ENCODE measurements around the gene GOLT1A. TPM values are rescaled to one million over a fixed set of nuclear protein-coding genes. Genes with fewer than 3 reads are reported as not detected.

GOLT1A gene
- total RNA-seq, 1 experiment from 2014 or later, result not detected

DNA sequence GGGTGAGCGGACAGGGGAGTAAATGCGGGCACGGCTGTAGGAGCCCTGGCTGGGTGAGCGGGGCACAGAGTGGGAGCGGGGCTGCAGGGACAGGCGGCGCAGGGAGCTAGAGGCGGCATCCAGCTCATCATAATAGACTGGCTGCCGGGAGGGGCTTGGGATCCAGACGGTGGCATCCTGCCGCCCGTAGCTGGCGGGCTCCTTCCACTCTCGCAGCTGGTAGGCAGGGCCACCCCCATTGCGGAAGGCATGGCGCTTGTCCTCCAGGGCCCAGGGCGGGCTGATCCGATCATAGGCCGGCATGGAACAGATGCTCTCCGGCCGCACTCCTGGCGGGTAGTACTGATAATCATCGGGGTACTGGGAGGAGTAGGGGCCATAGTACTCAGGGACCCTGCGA is 43.7 kb upstream of the GOLT1A start:
- H3K27me3 ChIP-seq (replicated peaks; ENCODE audit: insufficient read depth, low read depth, low read length, poor library complexity), result no peaks in the 10 kb centered on the region
- DNase-seq (ENCODE audit: low spot score), result no peak
- no TSS peak for BruUV-seq (replicated peaks)
- no peak overlapping the region for H3K27ac ChIP-seq (ENCODE audit: low read depth, low read length, poor library complexity, severe bottlenecking)
- H3K36me3 ChIP-seq (ENCODE audit: insufficient read depth, low read length, poor library complexity, severe bottlenecking), result no peaks in the 10 kb centered on the region
- H3K4me3 ChIP-seq (ENCODE audit: low read depth, low read length, poor library complexity, severe bottlenecking), result no peak overlapping the region
- CTCF ChIA-PET, result interaction anchor here (1.0 kb wide), 1 partner anchor 105 kb away, joined by 5 read pairs; no protein-coding TSS in a partner anchor
- intact Hi-C loops (cut with micrococcal nuclease; ENCODE audit: unreplicated experiment), result loop anchor here (5.0 kb wide), 1 partner anchor 105 kb away; no protein-coding TSS in a partner anchor
- TF ChIP-seq, protein P1, sequence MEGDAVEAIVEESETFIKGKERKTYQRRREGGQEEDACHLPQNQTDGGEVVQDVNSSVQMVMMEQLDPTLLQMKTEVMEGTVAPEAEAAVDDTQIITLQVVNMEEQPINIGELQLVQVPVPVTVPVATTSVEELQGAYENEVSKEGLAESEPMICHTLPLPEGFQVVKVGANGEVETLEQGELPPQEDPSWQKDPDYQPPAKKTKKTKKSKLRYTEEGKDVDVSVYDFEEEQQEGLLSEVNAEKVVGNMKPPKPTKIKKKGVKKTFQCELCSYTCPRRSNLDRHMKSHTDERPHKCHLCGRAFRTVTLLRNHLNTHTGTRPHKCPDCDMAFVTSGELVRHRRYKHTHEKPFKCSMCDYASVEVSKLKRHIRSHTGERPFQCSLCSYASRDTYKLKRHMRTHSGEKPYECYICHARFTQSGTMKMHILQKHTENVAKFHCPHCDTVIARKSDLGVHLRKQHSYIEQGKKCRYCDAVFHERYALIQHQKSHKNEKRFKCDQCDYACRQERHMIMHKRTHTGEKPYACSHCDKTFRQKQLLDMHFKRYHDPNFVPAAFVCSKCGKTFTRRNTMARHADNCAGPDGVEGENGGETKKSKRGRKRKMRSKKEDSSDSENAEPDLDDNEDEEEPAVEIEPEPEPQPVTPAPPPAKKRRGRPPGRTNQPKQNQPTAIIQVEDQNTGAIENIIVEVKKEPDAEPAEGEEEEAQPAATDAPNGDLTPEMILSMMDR (conservative IDR thresholded peaks at IDR 0.05; ENCODE audit: low read depth, low read length), result no peak
- no peak for TF ChIP-seq EZH2 (IDR thresholded peaks at IDR 0.05; ENCODE audit: borderline replicate concordance, low read depth, low read length, poor library complexity, severe bottlenecking)
- peaks cover 22% of the 10 kb centered on the region for H3K4me1 ChIP-seq (ENCODE audit: insufficient read depth, low read length, poor library complexity, severe bottlenecking)
- H3K9me3 ChIP-seq (ENCODE audit: low read depth, low read length, poor library complexity, severe bottlenecking), result no peaks in the 10 kb centered on the region
- POLR2A ChIA-PET (ENCODE audit: low non-redundant PET), result no interaction called here

DNA sequence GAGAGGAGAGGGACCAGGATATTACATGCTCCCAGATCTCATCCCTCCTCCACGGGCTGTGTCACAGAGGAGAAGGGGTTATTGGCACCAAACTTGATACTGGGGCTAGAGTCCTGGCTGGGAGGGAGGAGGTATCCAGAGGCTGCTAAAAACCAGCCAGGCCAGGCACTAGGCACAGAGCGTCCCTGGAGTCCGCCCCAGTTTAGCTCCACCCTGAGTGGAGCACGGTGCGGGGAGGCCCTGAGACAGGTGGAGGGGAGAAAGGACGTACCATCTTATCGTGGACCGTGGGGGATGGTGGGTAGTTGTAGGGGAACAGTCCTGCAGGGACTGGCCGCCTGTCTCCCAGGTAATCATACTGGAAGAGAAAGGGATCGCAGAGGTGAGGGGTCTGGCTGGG is 42.7 kb upstream of the GOLT1A start:
- Histone ChIP-seq H3K9me3 (ENCODE audit: low read depth, low read length, poor library complexity, severe bottlenecking) (no peaks in the 10 kb centered on the region), H3K4me1 (ENCODE audit: insufficient read depth, low read length, poor library complexity, severe bottlenecking) (peaks cover 22% of the 10 kb centered on the region), H3K27me3 (replicated peaks; ENCODE audit: insufficient read depth, low read depth, low read length, poor library complexity) (no peaks in the 10 kb centered on the region), H3K4me3 (ENCODE audit: low read depth, low read length, poor library complexity, severe bottlenecking) (no peak overlapping the region), H3K27ac (ENCODE audit: low read depth, low read length, poor library complexity, severe bottlenecking) (no peak overlapping the region), H3K36me3 (ENCODE audit: insufficient read depth, low read length, poor library complexity, severe bottlenecking) (no peaks in the 10 kb centered on the region)
- TF ChIP-seq, protein P1 (conservative IDR thresholded peaks at IDR 0.05; ENCODE audit: low read depth, low read length), result no peak
- no peak for TF ChIP-seq EZH2 (IDR thresholded peaks at IDR 0.05; ENCODE audit: borderline replicate concordance, low read depth, low read length, poor library complexity, severe bottlenecking)
- BruUV-seq (replicated peaks), result no TSS peak
- DNase-seq (ENCODE audit: low spot score), result no peak
- POLR2A ChIA-PET (ENCODE audit: low non-redundant PET), result no interaction called here
- CTCF ChIA-PET, result interaction anchor here (0.6 to 1.0 kb wide), 2 partner anchors 103 to 106 kb away, joined by 3 to 5 read pairs; partner anchors contain the start of gene PLEKHA6
- intact Hi-C loops (cut with micrococcal nuclease; ENCODE audit: unreplicated experiment), result loop anchor here (5.0 kb wide), 1 partner anchor 106 kb away; no protein-coding TSS in a partner anchor

DNA sequence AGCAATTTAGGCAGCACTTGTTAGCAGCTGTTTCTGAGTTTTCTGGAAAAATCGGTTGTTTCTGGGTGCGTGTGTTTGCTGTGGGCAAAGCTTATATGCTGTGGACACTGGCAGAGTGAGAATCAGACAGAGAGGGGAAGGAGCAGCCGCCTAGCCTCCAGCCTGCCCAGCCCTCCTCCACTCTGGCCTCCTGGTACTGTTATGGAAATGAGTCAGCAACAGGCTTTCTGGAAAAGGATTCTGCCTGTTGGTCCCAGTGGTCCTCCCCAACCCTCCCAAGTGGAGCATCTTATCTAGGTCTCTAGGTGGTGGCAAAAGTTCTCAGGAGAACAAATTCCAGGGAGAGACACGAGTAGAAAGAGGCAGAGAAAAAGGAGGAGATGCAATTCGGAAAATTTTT is 42.2 kb upstream of the GOLT1A start:
- ChIA-PET CTCF (interaction anchor here (0.6 kb wide), 1 partner anchor 103 kb away, joined by 3 read pairs; the partner anchor contains the start of gene PLEKHA6), POLR2A (ENCODE audit: low non-redundant PET) (no interaction called here)
- BruUV-seq (replicated peaks), result no TSS peak
- peaks cover 22% of the 10 kb centered on the region for H3K4me1 ChIP-seq (ENCODE audit: insufficient read depth, low read length, poor library complexity, severe bottlenecking)
- intact Hi-C loops (cut with micrococcal nuclease; ENCODE audit: unreplicated experiment), result loop anchor here (5.0 kb wide), 1 partner anchor 106 kb away; no protein-coding TSS in a partner anchor
- no peak overlapping the region for H3K4me3 ChIP-seq (ENCODE audit: low read depth, low read length, poor library complexity, severe bottlenecking)
- no peaks in the 10 kb centered on the region for H3K27me3 ChIP-seq (replicated peaks; ENCODE audit: insufficient read depth, low read depth, low read length, poor library complexity)
- no peak for TF ChIP-seq EZH2 (IDR thresholded peaks at IDR 0.05; ENCODE audit: borderline replicate concordance, low read depth, low read length, poor library complexity, severe bottlenecking)
- TF ChIP-seq, protein P1 (conservative IDR thresholded peaks at IDR 0.05; ENCODE audit: low read depth, low read length), result no peak
- no peaks in the 10 kb centered on the region for H3K36me3 ChIP-seq (ENCODE audit: insufficient read depth, low read length, poor library complexity, severe bottlenecking)
- no peak overlapping the region for H3K27ac ChIP-seq (ENCODE audit: low read depth, low read length, poor library complexity, severe bottlenecking)
- DNase-seq (ENCODE audit: low spot score), result no peak
- no peaks in the 10 kb centered on the region for H3K9me3 ChIP-seq (ENCODE audit: low read depth, low read length, poor library complexity, severe bottlenecking)
